HG02840 (cell line): ENCODE results near the gene FAF2.

Source experiments
- ATAC-seq: cut with Tn5 transposase; IDR thresholded peaks from one replicate; pipeline ENCODE4 v1.9.1; 2021; ENCODE audit warnings: mild to moderate bottlenecking, moderate library complexity, moderate number of reproducible peaks; ENCODE audit not compliant: unreplicated experiment, low FRiP score

Gene FAF2

GRCh38 chr5:176500511-176500910 is 52.3 kb downstream of the FAF2 start:
- ATAC-seq, result no peak

DNA sequence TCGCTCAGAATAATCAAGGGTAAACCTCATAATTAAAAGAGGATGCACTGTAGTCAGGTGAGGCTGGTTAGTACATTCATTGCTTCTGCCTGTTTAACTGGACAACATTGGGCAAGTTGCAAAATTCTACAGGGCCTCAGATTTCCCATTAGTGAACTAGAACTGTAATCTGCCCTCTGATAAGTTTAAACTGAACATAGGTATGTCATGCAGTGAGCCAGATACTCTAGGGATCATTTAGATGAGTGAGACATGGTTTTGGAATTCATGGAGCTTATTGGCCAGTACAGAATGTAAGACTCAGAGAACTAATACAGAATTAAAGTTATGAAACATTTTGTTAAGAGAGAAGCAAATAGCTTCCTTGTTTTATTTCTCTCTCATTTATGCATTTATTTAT is 53.1 kb downstream of the FAF2 start:
- no peak for ATAC-seq

GRCh38 chr5:176503496-176503895 is 55.3 kb downstream of the FAF2 start:
- no peak for ATAC-seq

GRCh38 chr5:176507911-176508310 is 59.7 kb downstream of the FAF2 start:
- no peak for ATAC-seq

GRCh38 chr5:176508603-176509002 is 60.4 kb downstream of the FAF2 start:
- no peak for ATAC-seq

DNA sequence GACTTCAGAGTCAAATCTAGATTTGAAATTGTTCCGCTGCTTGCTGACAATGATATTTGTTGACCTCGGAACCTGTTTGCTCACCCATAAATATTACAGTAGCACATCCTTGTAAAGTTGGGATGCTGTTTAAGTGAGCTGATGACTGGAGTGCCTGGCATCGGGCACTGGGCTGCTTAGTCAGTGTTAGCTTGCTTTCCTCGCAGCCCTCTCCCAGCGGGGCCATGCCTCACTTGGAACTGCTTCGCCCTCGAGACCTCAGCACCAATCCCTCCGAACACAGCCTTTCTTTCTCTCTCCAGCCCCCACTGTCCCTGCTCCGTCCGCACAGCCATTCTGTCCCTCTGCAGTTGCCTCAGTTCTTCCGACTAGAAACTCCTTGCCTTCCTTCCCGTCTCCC is 65.6 kb downstream of the FAF2 start:
- ATAC-seq, result no peak

GRCh38 chr5:176514244-176514950 is 66.2 kb downstream of the FAF2 start:
- no peak for ATAC-seq

- no peak for ATAC-seq
Measured at GRCh38 chr5:176515396-176515795, 67.2 kb downstream of the FAF2 start.

DNA sequence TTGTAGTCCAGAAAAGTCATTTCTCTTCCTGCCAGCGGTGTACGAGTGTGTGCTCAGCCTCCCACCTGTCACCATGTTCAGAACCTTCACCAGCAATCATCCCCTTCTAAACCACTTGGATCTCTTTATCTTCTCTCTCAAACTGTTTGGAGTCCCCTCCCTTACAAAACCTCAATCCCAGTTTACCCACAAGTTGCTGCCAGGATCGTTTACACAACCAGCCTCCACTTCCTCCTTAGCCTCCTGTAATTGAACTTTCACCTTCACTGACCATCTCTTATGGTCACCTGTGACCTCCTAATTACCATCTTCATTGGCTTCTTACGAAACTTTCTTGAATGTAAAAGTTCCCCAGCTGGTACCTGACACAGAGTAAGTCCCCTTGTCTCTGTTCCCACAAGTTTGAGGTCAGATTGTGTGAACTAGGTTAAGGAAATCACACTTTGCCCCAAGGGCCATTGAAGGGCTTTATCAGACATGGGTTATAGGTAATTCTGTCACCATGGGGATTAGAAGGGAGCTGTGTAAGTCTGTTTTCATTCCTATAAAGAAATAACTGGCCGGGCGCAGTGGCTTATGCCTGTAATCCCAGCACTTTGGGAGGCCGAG is 69.0 kb downstream of the FAF2 start:
- no peak for ATAC-seq

DNA sequence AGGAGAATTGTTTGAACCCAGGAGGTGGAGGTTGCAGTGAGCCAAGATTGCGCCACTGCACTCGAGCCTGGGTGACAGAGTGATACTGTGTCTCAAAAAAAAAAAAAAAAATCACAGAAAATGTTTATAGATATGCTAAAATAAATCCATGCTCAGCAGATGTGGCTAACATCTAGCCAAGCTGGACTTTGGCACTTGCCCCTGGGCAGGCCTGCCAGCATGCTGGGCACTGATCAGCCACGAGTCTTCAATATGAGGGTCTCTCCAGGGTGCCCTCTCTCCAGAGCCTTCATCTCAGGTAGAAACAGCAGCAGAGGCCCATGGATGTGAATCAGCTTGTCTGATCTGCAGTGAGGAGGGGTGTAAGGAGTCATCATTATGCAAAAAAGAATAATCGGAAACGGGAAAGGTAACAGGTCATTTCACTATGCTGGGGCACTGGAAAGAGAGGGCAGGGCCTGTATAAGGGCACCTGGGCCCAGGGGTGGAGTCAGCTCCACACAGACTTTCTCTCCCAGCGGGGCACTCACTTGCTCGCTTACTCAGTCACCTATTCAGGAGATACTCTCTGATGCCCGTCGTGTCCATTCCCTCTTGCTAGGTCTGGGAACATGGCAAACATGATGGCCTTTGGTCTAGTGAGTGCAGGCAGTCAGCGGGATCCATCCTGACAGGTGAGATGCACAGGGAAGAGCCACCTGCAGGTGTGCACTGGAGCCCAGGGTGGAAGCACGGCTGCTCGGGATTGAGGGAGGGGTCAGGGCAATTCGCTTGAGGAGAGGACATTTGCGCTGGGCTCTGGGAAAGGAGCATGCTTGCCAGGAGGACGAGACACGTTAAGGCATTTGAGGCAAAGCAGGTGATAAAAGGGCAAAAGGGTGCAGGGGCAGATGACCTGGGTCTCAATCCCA is 71.9 kb downstream of the FAF2 start:
- no peak for ATAC-seq

- ATAC-seq, result no peak
Measured at GRCh38 chr5:176521286-176521685, 73.1 kb downstream of the FAF2 start.

GRCh38 chr5:176521699-176522263 is 73.6 kb downstream of the FAF2 start:
- no peak for ATAC-seq

- ATAC-seq, result no peak
Measured at GRCh38 chr5:176524138-176524537, 76.0 kb downstream of the FAF2 start.

- ATAC-seq, result no peak
Measured at GRCh38 chr5:176524987-176525386, 76.8 kb downstream of the FAF2 start.

GRCh38 chr5:176525677-176526076 is 77.5 kb downstream of the FAF2 start:
- ATAC-seq, result no peak

DNA sequence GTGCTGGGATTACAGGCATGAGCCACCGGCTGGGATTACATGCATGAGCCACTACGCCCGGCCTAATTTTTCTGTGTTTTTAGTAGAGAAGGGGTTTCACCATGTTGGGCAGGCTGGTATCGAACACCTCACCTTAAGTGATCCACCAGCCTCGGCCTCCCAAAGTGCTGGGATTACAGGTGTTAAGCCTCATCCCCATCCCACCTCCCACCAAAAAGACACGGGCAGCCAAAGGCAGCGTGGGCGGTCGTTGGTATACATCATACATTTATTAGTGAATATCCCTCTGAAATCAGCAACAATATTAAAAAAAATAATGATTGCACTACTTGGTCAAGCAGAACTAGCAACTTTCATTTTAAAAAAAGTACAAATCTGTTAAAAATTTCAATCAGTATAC is 78.3 kb downstream of the FAF2 start:
- ATAC-seq, result no peak

- no peak for ATAC-seq
Measured at GRCh38 chr5:176527246-176528222, 79.3 kb downstream of the FAF2 start.

- no peak for ATAC-seq
Measured at GRCh38 chr5:176528301-176528700, 80.1 kb downstream of the FAF2 start.

DNA sequence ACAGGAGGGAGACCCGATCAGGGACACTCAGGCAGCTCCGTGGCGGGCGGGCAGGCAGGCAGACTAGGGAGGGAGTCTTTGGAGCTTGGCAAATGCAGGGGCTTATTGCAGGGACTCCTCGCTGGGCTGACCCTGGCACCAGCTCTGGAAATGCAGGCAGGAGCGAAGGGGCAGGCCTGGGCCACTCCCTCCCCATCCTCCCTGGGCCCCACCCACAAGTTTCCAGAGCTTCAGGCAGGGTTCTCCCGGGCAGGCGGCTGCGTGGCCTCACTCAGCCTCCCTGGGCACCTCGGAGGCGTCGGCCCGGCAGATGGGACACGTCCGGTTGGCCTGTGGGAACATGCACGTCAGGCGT is 80.6 kb downstream of the FAF2 start:
- no peak for ATAC-seq
